Bone marrow (tissue), 2 donors: ENCODE results near the gene NFE2L2.
"Not testable (repeated sequence)": the region's sequence is repeated elsewhere in the genome, so short reads cannot be mapped to it uniquely, and the experiment has no call there.

Experiments used
- DNase-seq, 2 donors: peaks; one replicate each; lab custom pipeline; 2025; lab: John Stamatoyannopoulos, UW

NFE2L2 gene

GRCh38 chr2:177281400-177282180 is 17.1 kb upstream of the NFE2L2 start:
- peak; percentile 13 to 68 for DNase-seq

DNA sequence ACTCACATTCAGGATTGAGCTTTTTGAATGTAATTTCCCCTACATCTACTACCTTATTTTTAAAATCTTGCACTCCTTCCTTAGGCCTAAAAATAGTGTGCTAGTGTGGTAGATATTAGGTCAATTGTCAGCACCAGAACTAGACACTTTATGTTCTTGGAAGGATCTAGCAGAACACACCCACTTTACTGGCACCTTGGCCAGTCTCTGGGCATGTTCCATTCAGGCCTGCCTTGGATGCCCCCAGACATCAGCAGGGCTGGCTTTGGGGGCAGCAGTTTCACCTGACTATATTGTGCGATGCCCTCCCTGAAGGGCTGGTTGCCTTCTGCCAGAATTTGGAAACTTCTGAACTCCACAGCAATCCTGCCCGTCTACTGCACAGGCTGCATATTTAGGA is 15.3 kb upstream of the NFE2L2 start:
- DNase-seq = no peak

- no peak for DNase-seq
These were observed 11.2 kb upstream of the NFE2L2 start for GRCh38 chr2:177275743-177276055.

- DNase-seq = no peak
These were observed 10.7 kb upstream of the NFE2L2 start for GRCh38 chr2:177275040-177275742.

DNA sequence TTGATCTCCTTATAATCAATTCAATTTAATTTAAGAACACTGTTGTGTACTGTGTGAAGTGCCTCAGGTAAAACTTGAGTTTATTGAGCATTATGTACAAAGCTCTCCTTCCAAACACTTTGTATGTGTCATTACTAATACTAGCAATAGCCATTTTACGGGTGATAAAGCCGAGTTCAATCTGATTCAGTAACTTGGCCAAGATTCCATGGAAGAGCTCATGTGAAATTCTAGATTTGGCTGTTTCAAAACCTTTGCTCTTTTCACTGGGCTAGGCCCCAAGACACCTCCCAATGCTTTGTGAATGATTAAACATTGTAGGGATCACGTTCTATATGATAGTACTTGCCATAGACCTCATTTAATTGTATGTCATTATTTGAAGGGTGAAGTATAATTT is 8.9 kb upstream of the NFE2L2 start:
- no peak for DNase-seq

GRCh38 chr2:177272765-177273164 is 8.2 kb upstream of the NFE2L2 start:
- no peak for DNase-seq

GRCh38 chr2:177271981-177272666 is 7.6 kb upstream of the NFE2L2 start:
- DNase-seq = no peak

- no peak for DNase-seq
These were observed 6.0 kb upstream of the NFE2L2 start for GRCh38 chr2:177270531-177270930.

DNA sequence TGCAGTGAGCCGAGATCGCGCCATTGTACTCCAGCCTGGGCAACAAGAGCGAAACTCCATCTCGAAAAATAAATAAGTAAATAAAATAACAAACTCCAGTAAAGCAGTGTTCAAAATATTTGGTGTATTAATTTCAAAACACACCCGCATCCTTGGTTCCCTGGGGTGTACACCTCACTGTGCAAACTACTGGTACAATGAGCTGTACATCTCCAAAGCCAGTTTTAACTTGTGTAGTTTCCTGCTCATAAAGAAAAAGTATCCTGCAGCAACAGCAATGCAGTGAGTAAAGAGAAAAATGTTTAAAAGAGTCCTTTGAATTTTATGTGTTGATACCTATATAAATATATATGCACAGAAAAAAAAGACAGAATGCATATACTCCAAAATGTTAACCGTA is 4.4 kb upstream of the NFE2L2 start:
- DNase-seq = no peak

GRCh38 chr2:177268187-177268871 is 3.8 kb upstream of the NFE2L2 start:
- no peak for DNase-seq

GRCh38 chr2:177266955-177267354 is 2.4 kb upstream of the NFE2L2 start:
- DNase-seq = not testable (repeated sequence)

- no peak for DNase-seq
These were observed 1.6 kb upstream of the NFE2L2 start for GRCh38 chr2:177265824-177266817.

- DNase-seq = peak in 1 of 2 donors; percentile 51
These were observed 276 bp downstream of the NFE2L2 start for GRCh38 chr2:177264209-177264692.

DNA sequence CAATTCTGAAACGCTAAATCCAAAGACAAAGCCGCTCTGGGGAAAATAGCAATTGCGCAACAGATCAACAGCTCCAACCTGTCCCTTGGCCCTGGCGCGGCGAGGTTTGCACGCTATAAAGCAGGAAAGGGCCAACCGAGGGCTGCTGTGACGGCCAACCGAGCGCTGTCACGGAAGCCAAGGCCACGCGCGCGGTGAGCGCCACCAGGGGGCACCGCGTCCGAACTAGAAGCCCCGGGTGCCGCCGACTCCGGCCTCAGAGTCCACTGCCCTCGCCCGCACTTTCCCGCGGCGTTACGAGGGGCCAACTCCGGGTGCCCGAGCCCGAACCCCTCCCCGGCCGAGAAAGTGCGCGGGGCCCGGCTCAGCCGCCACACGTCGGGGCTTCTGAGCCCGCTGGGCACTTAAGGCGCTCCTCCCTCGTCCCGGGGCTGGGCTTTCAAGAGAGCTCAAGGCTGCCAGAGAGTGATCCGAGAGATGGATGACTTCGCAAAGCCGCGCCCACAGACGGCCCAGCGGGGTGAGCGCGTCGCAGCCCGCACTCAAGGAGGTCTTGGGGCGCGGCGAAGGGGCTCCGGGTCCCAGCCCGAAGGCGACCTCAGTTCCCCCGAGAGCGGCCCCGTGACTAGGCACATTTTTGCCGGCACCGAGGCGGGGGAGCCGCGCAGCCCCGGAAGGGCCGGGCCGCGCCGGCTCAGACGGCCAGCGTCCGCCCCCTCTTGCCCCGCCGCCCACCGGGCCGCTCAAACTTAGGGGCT is 897 bp downstream of the NFE2L2 start:
- DNase-seq = peak; percentile 94

DNA sequence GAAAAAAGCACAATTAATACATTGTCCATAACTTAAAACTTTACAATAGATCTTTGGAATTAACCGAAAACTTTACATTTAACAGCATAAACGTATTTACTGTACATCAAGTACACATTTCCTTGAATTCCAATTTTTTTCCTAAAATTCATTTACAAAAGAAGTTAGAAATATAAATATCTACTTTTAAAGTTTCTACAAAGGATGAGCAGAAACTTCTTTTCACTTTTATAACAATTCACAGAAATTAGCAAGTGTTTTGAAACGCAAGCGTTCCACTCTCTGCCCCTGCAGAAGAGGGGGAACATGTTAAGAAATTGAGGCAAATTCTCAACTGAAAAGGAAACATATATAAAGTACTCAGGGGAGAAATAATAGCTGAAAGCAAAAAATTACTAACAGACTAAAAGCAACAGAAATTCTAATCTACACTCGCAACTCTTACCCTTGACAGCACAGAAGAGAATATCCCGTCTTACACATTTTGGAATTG is 1.5 kb downstream of the NFE2L2 start:
- DNase-seq = no peak

- DNase-seq = no peak
These were observed 2.4 kb downstream of the NFE2L2 start for GRCh38 chr2:177262092-177262491.

DNA sequence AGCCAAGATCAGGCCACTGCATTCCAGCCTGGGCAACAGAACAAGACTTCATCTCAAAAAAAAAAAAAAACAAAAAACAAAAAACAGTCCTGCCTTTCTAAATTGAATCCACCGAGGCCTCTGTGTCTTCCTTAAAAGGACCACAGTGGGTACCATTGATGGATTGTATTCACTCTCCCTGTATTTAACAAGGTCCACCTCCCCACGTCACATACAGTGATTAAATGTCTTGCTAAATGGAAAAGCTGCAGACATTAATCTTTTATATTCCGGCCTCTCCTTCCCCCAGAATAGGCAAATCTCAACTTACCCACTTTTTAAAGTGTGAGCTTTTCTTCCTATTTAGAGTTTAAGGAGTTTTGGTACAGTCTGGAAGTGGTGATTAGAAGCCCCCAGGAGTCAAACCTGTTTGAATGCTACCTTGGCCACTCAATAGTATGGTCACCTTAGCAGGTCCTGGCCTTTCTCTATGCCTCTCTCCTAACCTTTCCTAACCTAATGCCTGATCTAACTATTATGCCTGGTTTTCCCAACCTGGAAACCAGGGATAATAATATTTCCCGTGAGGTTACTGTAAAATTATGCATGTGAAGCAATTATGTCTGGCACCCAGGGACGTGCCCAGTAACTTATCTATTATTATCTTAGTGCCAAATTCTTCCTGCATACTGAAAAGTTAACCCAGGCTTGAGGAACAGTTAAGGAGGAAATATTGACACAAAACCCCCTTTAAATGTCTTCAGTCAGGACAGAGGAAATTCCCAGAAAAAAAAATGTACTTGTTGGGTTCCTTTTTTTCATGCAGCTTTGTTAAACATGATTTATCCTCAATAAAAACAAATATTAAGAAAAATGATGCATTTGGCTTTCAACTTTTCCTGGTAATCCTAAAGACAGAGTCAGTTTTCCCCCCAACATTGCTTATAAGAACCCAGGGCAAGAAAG is 3.1 kb downstream of the NFE2L2 start:
- no peak for DNase-seq

DNA sequence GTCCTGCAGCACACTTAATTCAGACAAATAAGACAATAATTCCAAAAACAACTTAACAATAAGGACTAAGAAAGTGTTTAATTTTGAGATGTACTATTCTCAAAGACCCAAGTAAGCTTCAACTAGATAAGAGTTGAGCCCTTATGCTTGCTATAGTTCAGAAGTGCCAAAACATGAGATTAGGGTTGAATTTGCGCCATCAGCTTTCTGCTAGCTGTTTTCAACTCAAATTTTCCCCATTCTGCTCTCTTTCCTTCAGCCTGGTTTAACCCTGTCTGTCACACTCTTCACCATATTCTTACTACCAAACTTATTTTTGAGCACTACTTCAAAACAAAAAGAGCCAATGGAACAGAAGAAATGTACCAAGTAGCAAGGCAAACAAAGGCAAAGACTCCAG is 4.1 kb downstream of the NFE2L2 start:
- no peak for DNase-seq

DNA sequence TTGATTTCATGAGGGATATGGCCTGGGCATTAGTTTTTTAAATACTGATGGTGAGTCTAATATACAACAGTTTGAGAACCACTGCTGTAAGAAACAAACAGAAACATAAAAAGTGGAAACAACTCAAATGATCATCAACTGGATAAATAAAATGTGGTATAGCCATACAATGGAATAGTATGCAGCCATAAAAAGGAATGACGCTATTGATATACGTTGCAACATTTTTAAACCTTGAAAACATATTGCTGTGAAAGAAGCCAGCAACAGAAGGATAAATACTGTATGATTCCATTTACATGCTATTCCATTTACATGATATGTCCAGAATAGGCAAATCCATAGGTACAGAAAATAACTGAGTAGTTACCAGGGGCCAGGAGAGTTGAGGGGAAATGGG is 6.5 kb downstream of the NFE2L2 start:
- no peak for DNase-seq
